Skeletal muscle satellite cell (primary cell): ENCODE measurements around the gene CACNA1E.

Experiments used
- H3K27me3 ChIP-seq: 2 replicates; pipeline ENCODE4 v1.7.0; 2013; ENCODE audit warnings: low read length; ENCODE audit not compliant: control insufficient read depth, insufficient read depth
- H3K36me3 ChIP-seq: 2 replicates; pipeline ENCODE4 v1.7.0; 2013; ENCODE audit warnings: mild to moderate bottlenecking, control low read depth, low read length; ENCODE audit not compliant: insufficient read depth
- H3K4me1 ChIP-seq: 2 replicates; pipeline ENCODE4 v1.7.0; 2013; ENCODE audit warnings: low read length; ENCODE audit not compliant: control insufficient read depth, insufficient read depth
- H3K4me2 ChIP-seq: 2 replicates; pipeline ENCODE4 v1.7.0; 2013; ENCODE audit warnings: mild to moderate bottlenecking, low read length
- H3K4me3 ChIP-seq: 2 replicates; pipeline ENCODE4 v1.7.0; 2013; ENCODE audit warnings: low read length
- H3K9ac ChIP-seq: 2 replicates; pipeline ENCODE4 v1.7.0; 2013; ENCODE audit warnings: mild to moderate bottlenecking, low read depth, low read length, moderate library complexity
- H3K9me3 ChIP-seq: replicated peaks from 2 replicates; pipeline ENCODE4 v1.7.0; 2013; ENCODE audit warnings: mild to moderate bottlenecking, control low read depth, low read length

Gene CACNA1E

GRCh38 chr1:181777812-181778211, 294.5 kb downstream of the CACNA1E start:
- H3K4me3 ChIP-seq: no peak overlapping the region
- H3K9me3 ChIP-seq: peaks cover 10% of the 10 kb centered on the region
- no peaks in the 10 kb centered on the region for H3K4me1 ChIP-seq
- no peaks in the 10 kb centered on the region for H3K36me3 ChIP-seq
- H3K4me2 ChIP-seq: no peak overlapping the region
- no peak overlapping the region for H3K9ac ChIP-seq
- no peaks in the 10 kb centered on the region for H3K27me3 ChIP-seq

GRCh38 chr1:181778640-181779260, 295.4 kb downstream of the CACNA1E start:
- no peaks in the 10 kb centered on the region for H3K4me1 ChIP-seq
- H3K36me3 ChIP-seq: no peaks in the 10 kb centered on the region
- H3K27me3 ChIP-seq: no peaks in the 10 kb centered on the region
- no peak overlapping the region for H3K4me2 ChIP-seq
- H3K9ac ChIP-seq: no peak overlapping the region
- H3K4me3 ChIP-seq: no peak overlapping the region
- peaks cover 10% of the 10 kb centered on the region for H3K9me3 ChIP-seq

- Histone ChIP-seq H3K9me3 (peaks cover 7% of the 10 kb centered on the region), H3K36me3 (no peaks in the 10 kb centered on the region), H3K4me3 (no peak overlapping the region), H3K4me2 (no peak overlapping the region), H3K9ac (no peak overlapping the region), H3K4me1 (no peaks in the 10 kb centered on the region), H3K27me3 (no peaks in the 10 kb centered on the region)
Measured at GRCh38 chr1:181779343-181779742, 296.0 kb downstream of the CACNA1E start.

- H3K4me1 ChIP-seq: no peaks in the 10 kb centered on the region
- no peaks in the 10 kb centered on the region for H3K9me3 ChIP-seq
- no peaks in the 10 kb centered on the region for H3K36me3 ChIP-seq
- no peak overlapping the region for H3K4me2 ChIP-seq
- H3K27me3 ChIP-seq: no peaks in the 10 kb centered on the region
- no peak overlapping the region for H3K4me3 ChIP-seq
- H3K9ac ChIP-seq: no peak overlapping the region
Measured at GRCh38 chr1:181783208-181783607, 299.9 kb downstream of the CACNA1E start.

GRCh38 chr1:181784039-181784683, 300.8 kb downstream of the CACNA1E start:
- H3K9ac ChIP-seq: no peak overlapping the region
- H3K4me2 ChIP-seq: no peak overlapping the region
- H3K4me3 ChIP-seq: no peak overlapping the region
- peaks cover 3% of the 10 kb centered on the region for H3K9me3 ChIP-seq
- H3K27me3 ChIP-seq: no peaks in the 10 kb centered on the region
- H3K4me1 ChIP-seq: no peaks in the 10 kb centered on the region
- H3K36me3 ChIP-seq: no peaks in the 10 kb centered on the region

GRCh38 chr1:181789395-181789794, 306.1 kb downstream of the CACNA1E start:
- no peak overlapping the region for H3K4me3 ChIP-seq
- no peak overlapping the region for H3K9ac ChIP-seq
- H3K36me3 ChIP-seq: no peaks in the 10 kb centered on the region

GRCh38 chr1:181791721-181792120, 308.4 kb downstream of the CACNA1E start:
- no peaks in the 10 kb centered on the region for H3K4me1 ChIP-seq
- H3K36me3 ChIP-seq: no peaks in the 10 kb centered on the region
- H3K4me2 ChIP-seq: no peak overlapping the region
- H3K9me3 ChIP-seq: peaks cover 7% of the 10 kb centered on the region
- H3K27me3 ChIP-seq: no peaks in the 10 kb centered on the region
- no peak overlapping the region for H3K4me3 ChIP-seq
- H3K9ac ChIP-seq: no peak overlapping the region

More at GRCh38 chr1:181789395-181789794, 306.1 kb downstream of the CACNA1E start:
- no peaks in the 10 kb centered on the region for H3K4me1 ChIP-seq
- H3K27me3 ChIP-seq: no peaks in the 10 kb centered on the region
- no peak overlapping the region for H3K4me2 ChIP-seq
- H3K9me3 ChIP-seq: peaks cover 3% of the 10 kb centered on the region

- no peak overlapping the region for H3K4me3 ChIP-seq
- no peaks in the 10 kb centered on the region for H3K36me3 ChIP-seq
- H3K9me3 ChIP-seq: peaks cover 20% of the 10 kb centered on the region
- no peak overlapping the region for H3K4me2 ChIP-seq
- H3K4me1 ChIP-seq: no peaks in the 10 kb centered on the region
- H3K9ac ChIP-seq: no peak overlapping the region
- H3K27me3 ChIP-seq: no peaks in the 10 kb centered on the region
Measured at GRCh38 chr1:181793831-181794230, 310.5 kb downstream of the CACNA1E start.

- H3K27me3 ChIP-seq: no peaks in the 10 kb centered on the region
- no peak overlapping the region for H3K4me3 ChIP-seq
- no peaks in the 10 kb centered on the region for H3K36me3 ChIP-seq
- peaks cover 21% of the 10 kb centered on the region for H3K9me3 ChIP-seq
- H3K4me1 ChIP-seq: no peaks in the 10 kb centered on the region
- no peak overlapping the region for H3K9ac ChIP-seq
- H3K4me2 ChIP-seq: no peak overlapping the region
Measured at GRCh38 chr1:181794332-181794731, 311.0 kb downstream of the CACNA1E start.

- H3K4me1 ChIP-seq: no peaks in the 10 kb centered on the region
- no peaks in the 10 kb centered on the region for H3K36me3 ChIP-seq
- H3K9ac ChIP-seq: no peak overlapping the region
- no peaks in the 10 kb centered on the region for H3K27me3 ChIP-seq
- no peak overlapping the region for H3K4me2 ChIP-seq
- peaks cover 21% of the 10 kb centered on the region for H3K9me3 ChIP-seq
- H3K4me3 ChIP-seq: no peak overlapping the region
Measured at GRCh38 chr1:181798191-181798926, 315.0 kb downstream of the CACNA1E start.

GRCh38 chr1:181801617-181802016, 318.3 kb downstream of the CACNA1E start:
- H3K36me3 ChIP-seq: no peaks in the 10 kb centered on the region
- peaks cover 17% of the 10 kb centered on the region for H3K9me3 ChIP-seq
- no peak overlapping the region for H3K9ac ChIP-seq
- no peak overlapping the region for H3K4me2 ChIP-seq
- H3K4me3 ChIP-seq: no peak overlapping the region
- H3K4me1 ChIP-seq: no peaks in the 10 kb centered on the region
- no peaks in the 10 kb centered on the region for H3K27me3 ChIP-seq
